Adipose tissue (tissue), 3 donors: ENCODE data around the gene PLXNB2. TPM values are rescaled to one million over a fixed set of nuclear protein-coding genes. Genes with fewer than 3 reads are reported as not detected.
A peak's percentile ranks its signal among the peaks of the same experiment; 100 is the strongest.

ENCODE experiments used
- H3K27ac ChIP-seq: one replicate; pipeline ENCODE4 v1.5.1; 2013; ENCODE audit warnings: low read depth, low read length
- WGBS, 3 donors: extraction: QIAGEN DNeasy Blood & Tissue Kit; methylation state at CpG; one replicate each; pipeline ENCODE4 v1.1.7; 2013; 5-methylcytosine and 5-hydroxymethylcytosine counted together
- polyA plus RNA-seq, 3 donors: library from polyadenylated mRNA; stranded (reverse); fragments of 200-250 nt; gene quantifications; one replicate each; pipeline ENCODE4 v1.2.3, GENCODE V29; 2013
- donor health status: healthy with polysubstance abuse.
- donor health status: Bipolar disorder and iron deficiency.
- donor health status: healthy.

Gene PLXNB2
- polyA plus RNA-seq, 3 donors = 41.6 to 80.4 (median 67.8) TPM

DNA sequence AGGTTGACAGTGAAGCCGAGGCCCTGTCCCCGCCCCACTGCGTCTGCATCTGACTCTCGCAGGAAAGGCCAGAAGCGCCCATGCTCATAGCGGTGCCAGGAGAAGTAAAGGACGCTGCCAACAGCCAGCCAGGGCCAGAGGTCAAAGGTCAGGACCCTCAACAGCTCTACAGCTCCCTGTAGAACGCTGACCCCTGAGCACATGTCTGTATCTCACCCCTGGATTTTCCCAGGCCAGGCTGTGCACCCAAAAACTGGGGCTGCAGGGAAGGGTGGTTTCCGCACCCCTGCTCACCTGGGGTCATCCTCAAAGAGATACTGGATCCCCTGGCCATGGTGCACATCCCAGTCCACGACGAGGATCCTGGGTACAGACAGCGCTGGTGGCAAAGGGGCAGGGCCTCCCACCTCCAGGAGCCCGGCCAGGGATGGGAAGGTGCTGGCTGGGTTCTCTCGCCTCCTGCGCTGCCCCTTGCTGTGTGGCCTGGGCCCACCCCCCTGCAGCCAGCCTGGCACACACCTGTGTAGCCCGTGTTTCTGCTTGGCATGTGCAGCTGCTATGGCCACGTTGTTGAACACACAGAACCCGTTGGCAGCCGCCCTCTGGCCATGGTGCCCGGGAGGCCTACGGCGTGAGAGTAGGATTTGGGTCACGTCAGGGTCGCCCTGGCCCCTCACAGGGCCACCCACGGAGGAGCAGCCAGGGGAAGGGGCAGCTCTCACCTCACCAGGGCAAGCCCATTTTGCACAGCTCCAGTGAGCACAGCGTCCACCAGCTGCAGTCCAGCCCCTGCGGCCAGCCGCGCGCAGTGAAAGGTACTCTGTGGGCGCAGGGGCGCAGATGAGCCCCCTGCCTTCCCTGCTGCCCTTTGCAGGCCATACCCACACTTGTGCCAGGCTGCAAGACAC is 57.9 kb downstream of the PLXNB2 start:
- 90% methylated on average over 30 to 32 of the region's 32 CpGs for WGBS, 3 donors
- H3K27ac ChIP-seq = no peak overlapping the region

DNA sequence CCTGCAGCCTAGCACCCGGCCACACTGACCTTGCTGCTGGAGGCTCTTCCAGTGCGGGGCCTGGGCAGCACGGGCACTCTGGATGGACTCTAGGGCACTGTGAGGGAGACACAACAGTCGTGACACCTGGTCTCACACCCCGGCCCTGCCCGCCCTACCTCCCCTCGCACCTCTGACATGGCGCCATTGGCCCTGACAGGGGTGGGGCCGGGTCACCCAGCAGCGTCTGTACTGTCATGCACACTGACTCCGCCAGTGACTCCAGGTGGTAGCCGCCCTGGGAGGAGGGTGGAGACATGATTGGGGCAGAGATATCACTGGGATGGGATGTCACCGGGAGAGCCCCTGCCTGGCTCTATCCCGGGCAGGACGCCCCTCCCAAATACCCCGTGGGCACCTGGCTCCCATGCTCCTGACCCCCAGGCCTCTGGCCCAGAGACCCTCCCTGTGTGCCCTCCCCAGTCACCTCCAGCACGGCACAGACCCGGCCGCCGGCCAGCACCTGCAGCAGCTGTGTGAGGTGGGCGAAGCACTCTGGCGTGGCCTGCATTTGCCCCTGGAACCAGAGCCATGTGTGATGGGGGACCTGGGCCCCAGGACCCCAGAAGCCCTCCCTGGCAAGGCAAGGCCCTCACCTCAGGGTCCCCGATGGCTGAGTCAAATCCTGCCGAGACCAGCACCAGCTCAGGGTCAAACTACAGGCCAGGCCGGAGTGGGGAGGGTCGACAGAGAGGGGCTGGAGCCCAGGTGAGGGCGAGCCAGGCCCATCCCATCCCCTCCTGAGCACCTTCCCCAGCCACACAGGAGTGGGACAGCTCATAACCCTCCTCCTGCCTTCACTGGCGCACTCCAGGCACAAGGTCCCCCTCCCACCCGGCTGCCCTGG is 59.0 kb downstream of the PLXNB2 start:
- no peak overlapping the region for H3K27ac ChIP-seq
- WGBS, 3 donors = 86 to 90% (median 90%) methylated on average over 25 to 29 of the region's 29 CpGs

DNA sequence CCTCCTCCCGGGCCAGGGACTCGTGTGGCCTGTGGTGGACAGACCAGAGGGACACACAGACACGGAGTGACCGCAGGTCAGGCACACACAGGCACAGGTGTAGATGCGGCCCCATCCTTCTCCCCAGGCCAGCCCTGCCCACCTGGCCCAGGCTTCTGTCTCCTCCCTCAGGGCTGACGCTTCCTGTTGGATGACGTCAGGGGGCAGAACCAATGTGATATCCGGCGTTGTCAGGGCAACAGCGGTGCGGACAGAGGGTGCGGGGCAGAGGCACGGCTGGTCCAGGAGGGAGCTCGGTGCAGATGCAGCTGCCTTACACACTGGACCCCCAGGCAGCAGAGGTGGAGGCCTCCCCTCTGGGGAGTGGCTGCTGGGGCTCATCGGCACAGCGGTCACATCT is 59.7 kb downstream of the PLXNB2 start:
- 49 to 55% (median 50%) methylated on average over 16 of the region's 16 CpGs for WGBS, 3 donors
- H3K27ac ChIP-seq = no peak overlapping the region

DNA sequence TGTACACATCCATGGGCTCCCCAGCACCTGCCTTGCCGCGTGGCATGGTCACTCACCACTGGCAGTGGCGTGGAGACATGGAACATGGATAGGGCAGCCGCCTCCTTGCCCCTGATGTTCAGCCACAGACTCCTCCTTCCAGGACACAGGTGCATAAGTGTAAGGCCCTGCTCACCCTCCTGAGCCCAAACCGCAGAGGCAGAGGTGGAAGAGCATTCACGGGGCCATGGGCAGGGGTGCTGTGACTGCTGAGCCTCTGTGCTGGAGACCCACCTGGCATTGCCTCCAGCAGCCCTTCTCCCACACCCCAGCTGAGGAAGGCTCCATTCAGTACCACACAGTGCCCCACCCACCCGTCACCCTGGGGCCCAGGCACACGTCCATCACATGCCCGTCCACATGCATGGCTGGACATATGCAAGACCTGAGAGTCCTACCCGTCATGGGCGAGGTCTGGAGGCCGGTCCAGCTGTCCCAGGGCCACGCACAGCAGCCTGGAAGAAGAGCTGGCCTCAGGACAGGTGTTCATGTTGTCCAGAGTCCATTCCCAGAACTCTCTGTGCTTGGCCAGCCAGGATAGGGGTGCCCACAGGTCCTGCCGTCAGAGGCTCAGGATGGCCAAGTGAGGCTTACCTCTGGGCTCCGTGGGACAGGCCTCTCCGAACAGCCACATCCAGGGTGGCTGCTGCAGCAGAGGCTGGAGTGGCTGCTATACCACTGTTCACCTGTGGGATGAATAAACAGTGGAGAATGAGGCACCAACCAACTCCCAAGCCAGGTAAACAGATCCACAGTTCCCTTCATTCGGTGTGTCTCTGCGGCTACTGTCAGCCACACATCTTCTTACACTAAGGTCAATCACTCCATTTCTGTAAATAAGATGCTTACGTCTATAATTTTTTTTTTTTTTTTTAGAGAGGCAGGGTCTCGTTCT is 60.9 kb downstream of the PLXNB2 start:
- 84 to 90% (median 87%) methylated on average over 20 of the region's 20 CpGs for whole genome bisulfite sequencing, 3 donors
- H3K27ac ChIP-seq = no peak overlapping the region

DNA sequence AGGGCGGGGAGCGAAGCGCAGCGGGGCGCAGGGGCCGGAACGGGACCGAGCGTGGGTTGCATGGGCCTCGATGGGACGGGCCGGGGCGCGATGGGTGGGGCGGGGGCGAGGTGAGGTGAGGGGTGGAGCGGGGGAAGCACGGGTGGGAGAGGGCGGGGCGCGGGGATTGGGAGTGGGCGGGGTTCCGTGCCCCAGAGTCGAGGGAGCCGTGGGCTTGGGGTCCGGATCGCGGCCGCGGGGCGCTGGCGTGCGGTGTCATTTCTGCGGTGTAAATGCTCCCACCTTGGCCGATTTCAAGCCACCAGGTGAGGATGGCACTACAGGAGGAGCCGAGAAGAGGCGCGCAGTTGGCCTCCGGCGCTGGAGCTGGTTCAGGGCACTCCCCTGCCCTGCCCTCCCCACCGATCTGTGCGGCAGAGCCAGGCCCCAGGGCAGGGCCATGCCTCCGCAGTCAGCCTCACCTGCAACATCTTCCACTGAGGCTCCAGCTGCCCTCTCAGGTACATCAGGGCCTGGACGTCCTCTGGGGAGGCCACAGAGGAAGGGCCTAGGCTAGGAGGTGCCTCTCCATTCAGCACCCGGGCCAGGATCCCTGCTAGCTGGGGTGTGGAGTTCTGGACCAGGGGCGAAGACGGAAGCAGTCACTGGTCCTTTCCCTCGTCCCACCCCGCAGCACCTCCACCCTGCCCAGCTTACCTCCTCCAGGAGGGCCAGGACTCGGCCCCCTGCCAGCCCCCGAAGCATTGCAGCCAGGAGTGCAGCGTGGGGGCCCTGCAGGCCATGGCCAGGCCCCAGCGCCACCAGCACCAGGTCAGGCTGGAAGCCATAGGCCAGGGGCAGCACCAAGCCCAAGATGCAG is 62.0 kb downstream of the PLXNB2 start:
- peak overlapping the region; percentile 69 for H3K27ac ChIP-seq
- 15 to 20% (median 15%) methylated on average over 25 to 53 of the region's 53 CpGs for WGBS, 3 donors

DNA sequence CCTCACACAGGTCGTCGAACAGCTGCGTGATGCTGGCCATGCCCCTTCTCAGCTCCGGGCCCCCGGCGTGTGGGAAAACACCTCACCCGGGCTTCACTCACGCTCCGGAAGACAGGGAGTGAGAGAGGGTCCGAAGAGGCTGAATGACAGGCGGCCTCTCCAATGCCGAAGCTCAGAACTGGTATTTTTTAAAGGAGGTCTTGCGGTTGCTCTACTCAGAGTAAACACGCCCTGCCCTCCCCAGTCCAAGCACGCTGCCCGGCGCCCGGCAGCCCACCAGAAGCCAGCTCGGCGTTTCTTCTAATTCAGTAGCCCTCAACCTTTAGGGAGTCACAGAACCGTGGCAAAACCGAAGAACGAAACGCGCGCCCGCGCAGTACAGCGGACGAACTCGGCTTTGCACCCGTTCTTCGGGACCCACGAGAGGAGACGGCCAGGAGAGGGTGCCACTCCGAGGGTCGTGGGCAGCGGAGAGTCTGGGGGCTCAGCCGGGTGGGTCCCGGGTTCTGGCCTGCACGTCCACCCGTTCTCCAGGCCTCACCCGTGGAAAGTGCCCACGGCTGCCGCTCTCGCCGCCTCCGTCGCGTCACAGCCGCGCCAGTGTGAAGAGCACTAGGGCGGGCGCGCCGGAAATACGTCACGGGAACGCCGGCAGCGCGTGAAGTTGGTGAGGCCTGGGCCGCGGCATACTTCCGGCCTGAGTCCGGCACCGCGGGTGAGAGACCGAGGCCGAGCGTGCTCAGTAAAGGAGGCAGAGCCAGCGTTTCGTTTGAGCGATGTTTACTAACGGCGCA is 62.8 kb downstream of the PLXNB2 start, which contains the start of gene TUBGCP6:
Gene TUBGCP6 (minus strand): TSS at position 604 of the 794 bp plus-strand sequence. CDS start 564 bp downstream, at position 40.
- H3K27ac ChIP-seq = peak within 1 kb of the TSS; percentile 91
- WGBS, 3 donors = 0% methylated on average over 76 of the region's 76 CpGs

DNA sequence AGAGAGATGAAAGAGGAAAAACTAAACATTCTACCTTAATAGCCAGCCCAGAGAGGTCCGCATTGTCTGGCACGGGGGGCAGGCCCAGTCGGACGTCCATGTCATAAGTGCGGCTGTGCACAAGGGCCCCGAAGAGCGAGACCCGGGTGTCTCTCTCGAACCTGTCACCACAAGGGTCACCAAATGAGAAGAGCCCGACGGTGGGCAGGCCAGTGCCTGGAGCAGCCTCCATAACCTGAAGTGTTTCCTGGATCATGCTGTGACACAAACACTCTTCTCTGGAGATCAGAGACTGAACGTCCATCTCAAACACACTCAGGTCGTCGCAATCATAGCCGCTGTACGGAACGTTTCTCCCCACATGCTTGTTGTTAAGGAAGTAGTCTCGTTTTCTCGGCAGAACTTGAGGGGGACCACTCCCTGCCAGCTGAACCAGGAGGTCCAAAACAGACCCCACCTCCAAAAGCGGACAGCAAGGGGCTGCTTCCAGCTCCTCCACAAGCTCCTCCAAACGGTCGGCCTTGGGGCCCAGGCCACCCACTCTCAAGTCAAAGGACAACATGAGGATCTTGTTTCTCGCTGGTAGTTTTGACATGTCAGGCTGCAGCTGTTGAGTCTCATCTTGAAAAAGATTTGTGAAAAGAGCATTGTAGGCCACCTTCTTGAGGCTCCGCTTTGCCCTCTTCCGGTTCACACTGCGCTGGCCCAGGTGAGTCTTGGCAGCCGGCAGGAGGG is 63.6 kb downstream of the PLXNB2 start:
- 12 to 16% (median 15%) methylated on average over 27 of the region's 27 CpGs for WGBS, 3 donors
- no peak overlapping the region for H3K27ac ChIP-seq

DNA sequence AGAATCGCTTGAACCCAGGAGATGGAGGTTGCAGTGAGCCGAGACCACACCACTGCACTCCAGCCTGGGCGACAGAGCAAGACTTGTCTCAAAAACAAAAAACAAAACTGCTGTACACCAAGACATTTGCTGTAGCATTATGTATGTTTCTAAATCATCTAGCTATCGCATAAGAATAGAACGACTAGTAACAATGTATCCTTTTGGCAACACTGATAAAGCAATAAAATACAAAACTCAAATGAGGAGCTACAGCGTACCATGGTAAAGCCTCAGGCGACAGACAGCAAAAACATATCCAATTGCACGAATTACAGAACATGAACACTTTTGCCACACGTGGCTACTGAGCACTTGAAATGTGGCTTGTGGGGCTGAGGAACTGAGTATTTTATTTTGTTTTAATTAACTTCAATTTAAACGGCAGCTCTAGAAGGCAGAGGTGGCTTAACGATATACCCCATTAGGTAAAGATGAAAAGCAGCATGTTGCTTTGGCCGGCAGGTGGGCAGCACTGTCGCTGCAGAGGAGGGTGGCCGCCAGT is 65.0 kb downstream of the PLXNB2 start:
- WGBS, 3 donors = 59 to 70% (median 63%) methylated on average over 14 of the region's 14 CpGs
- no peak overlapping the region for H3K27ac ChIP-seq

DNA sequence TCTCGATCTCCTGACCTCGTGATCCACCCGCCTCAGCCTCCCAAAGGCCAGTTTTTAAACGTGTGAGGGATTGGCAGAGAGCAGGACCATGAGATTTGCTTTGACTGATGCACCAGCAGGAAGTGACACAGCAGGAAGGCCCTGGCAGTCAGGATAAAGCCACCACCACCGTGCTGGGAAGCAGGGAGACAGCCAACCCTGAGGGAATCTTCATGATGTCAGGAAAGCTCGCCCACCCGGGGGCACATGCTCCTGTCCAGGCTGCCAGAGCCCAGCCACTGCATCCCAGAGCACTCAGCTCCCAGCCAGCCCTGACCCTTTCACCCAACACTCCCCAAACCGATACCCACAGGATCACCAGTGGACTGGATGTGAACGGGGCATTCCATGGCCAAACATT is 68.7 kb downstream of the PLXNB2 start:
- no peak overlapping the region for H3K27ac ChIP-seq
- WGBS, 3 donors = 77 to 91% (median 81%) methylated on average over 8 to 9 of the region's 9 CpGs

DNA sequence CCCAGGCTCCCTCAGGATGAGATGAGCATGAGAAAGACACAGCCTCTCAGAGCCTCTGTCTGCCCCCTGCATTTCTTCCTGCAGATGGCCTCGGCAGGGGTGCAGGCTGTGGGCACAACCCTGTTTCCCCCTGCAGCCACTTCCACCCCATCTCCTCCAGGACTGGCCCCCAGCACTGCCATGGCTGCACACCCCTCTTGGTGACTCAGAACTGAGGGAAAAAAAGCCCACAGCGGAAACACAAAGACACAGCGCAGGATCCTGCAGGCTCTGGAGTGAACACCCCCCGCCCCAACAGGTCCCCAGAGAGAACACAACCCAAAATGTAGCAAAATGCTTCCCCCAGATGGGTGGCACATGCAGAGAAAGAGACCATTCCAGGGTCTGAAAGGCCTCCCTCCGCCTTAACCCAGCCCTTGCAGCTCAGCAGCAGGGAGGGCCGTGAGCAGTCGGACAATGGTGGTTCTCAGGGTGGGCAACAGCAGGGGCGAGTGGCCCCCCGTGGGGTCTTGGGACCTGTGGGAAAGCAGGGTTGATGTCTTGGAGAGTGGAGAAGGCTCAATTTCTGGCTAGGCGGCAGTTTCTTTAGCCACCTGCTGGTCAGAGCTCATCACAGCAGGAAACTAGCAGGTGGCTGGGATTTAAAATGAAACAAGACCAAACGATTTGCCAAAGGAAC is 70.6 kb downstream of the PLXNB2 start:
- WGBS, 3 donors = 68 to 76% (median 71%) methylated on average over 11 of the region's 11 CpGs
- no peak overlapping the region for H3K27ac ChIP-seq

DNA sequence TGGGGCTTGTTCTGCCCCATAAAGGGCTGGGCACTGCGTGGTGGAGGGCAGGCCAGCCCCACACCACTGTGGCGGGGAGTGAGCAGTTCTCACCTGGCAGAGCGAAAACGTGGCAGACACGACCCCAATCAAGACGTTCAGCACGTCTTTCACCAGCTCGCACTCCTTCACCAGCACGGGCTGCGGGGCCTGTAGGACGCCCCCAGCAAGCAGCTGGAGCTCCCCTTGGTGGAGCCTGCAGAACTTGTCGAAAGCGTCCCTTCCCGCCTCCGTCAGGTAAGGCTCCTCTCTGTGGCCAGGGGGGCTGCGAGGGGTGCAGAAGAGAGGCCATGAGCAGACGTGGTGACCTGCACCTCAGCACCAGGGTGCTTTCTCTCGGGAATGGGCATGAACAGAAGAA is 74.2 kb downstream of the PLXNB2 start:
- 87 to 94% (median 93%) methylated on average over 18 of the region's 18 CpGs for WGBS, 3 donors
- H3K27ac ChIP-seq = no peak overlapping the region

DNA sequence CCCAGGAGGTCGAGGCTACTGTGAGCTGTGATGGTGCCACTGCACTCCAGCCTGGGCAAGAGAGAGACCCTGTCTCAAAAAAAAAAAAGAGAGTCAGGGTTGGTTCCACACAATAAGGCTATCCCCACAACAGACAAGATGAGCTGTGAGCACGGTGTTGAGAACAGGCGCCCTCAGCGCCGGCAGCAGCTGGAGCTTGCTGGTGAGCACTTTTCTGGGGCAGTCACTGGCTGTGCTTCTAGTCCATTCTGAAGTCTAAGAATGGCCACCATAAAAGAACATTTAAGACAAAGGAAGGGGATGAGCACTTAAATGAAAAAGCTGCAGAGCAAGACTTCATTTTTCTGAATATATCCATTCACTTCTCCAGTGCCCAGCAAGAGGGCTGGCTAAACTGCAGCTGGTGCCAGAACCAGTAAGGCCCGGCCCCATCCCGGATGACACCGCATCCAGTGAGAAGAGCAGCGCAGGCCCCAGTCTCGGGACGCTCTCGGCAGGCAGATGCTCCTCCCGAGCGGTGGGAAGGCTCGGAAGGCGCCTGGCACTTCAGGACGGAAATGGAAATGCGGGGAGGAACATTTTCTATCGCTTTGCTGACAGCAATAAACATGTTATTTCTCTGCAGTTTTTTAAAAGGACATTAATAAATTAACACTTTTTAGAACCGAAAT is 74.8 kb downstream of the PLXNB2 start:
- 89 to 92% (median 91%) methylated on average over 20 of the region's 20 CpGs for WGBS, 3 donors

DNA sequence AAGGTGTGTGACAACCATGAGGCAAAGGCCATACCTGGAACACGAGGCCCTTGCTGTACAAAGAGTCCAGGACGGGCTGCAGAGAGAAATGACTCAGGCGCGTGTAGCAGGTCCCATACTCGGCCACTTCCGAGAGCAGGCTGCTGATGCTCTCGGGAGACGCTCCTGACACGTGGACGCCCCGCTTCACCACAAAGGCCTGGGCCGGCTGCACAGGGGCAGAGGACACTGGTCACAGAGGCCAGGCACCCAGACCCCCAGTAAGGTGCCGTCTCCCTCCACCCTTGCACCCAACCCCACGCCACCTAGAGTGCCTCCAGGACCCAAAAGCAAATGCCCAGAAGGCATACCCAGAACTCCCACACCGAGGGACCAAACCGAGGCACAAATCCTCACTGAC is 78.1 kb downstream of the PLXNB2 start:
- 94 to 97% (median 96%) methylated on average over 16 of the region's 16 CpGs for WGBS, 3 donors
- H3K27ac ChIP-seq = no peak overlapping the region

More for the DNA sequence above, 74.8 kb downstream of the PLXNB2 start:
- no peak overlapping the region for H3K27ac ChIP-seq

DNA sequence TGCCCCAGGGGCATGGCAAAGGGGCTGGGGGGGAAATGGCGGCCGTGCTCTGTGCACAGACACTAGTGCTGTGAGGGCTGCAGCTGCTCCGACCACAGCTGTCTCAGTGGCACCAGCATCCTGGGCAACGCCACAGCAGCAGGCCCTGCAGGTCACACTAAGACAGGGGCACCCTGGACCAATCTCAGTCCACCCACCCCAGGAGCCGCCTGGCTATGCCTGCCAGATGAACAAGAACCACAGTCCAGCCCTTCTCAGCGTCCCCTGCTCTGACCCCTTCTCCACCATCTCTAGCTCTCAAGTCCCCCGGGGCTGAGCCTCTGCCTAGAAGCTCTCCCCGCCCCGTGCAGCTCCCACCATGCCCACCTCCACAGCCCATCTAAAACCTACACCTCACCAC is 79.1 kb downstream of the PLXNB2 start:
- H3K27ac ChIP-seq = no peak overlapping the region
- WGBS, 3 donors = 92 to 99% (median 95%) methylated on average over 8 to 9 of the region's 9 CpGs
